ENCODE data around the gene SYT17.

- TF ChIP-seq CTCF (IDR thresholded peaks at IDR 0.05): no peak
- TF ChIP-seq POLR2AphosphoS5 (IDR thresholded peaks at IDR 0.05): no peak
- no peak for TF ChIP-seq POLR2A (IDR thresholded peaks at IDR 0.05)
Observed at GRCh38 chr16:19291475-19291874, 123.4 kb downstream of the SYT17 start.
